Activated B cell treated with CpG ODN at 0.5 μM for 24 hours (primary cell): ENCODE data around the gene APOL3. TPM values are rescaled to one million over a fixed set of nuclear protein-coding genes. Genes with fewer than 3 reads are reported as not detected.
"Not testable (repeated sequence)": the region's sequence is repeated elsewhere in the genome, so short reads cannot be mapped to it uniquely, and the experiment has no call there.

Experiments used
- ATAC-seq: fragments of 200-7000 bp; cut with Tn5 transposase; one replicate; pipeline ENCODE4 v1.10.0; 2021; ENCODE audit warnings: low read depth, mild to moderate bottlenecking, moderate library complexity
- CTCF ChIA-PET: fragments of 350-600 bp; sonication (Branson Sonifier 250); formaldehyde crosslinking; loops from one replicate; lab custom pipeline; 2021; ENCODE audit warnings: antibody characterized with exemption; lab: Charles Lee
- POLR2A ChIA-PET: fragments of 350-600 bp; sonication (Branson Sonifier 250); formaldehyde crosslinking; loops from one replicate; lab custom pipeline; 2021; ENCODE audit warnings: antibody characterized with exemption; lab: Charles Lee
- DNase-seq: peaks from one replicate; pipeline ENCODE4 v3.0.0; 2022
- H3K27ac Mint-ChIP-seq: one replicate; pipeline ENCODE4 v1.8.0; 2020; ENCODE audit warnings: mixed read lengths
- H3K27me3 Mint-ChIP-seq: one replicate; pipeline ENCODE4 v1.8.0; 2021; ENCODE audit warnings: mixed read lengths
- H3K36me3 Mint-ChIP-seq: one replicate; pipeline ENCODE4 v1.8.0; 2021; ENCODE audit warnings: low read depth, mixed read lengths
- H3K4me1 Mint-ChIP-seq: one replicate; pipeline ENCODE4 v1.8.0; 2021; ENCODE audit warnings: mixed read lengths
- H3K4me3 Mint-ChIP-seq: one replicate; pipeline ENCODE4 v1.8.0; 2020; ENCODE audit warnings: mild to moderate bottlenecking, mixed read lengths
- H3K9me3 Mint-ChIP-seq: one replicate; pipeline ENCODE4 v1.8.0; 2020; ENCODE audit warnings: mixed read lengths
- CTCF ChIP-seq: fragments of 200-600 bp; IDR thresholded peaks from one replicate; pipeline ENCODE4 v1.8.0; 2022; ENCODE audit warnings: antibody characterized with exemption, mild to moderate bottlenecking
- intact Hi-C: fragments of 100-400 bp; cut with micrococcal nuclease; formaldehyde crosslinking; loops from one replicate; pipeline ENCODE4 v1.15.1; 2024
- total RNA-seq: library from RNA; stranded (reverse); gene quantifications from 2 replicates; pipeline ENCODE4 v1.2.3, GENCODE V29; 2022

Gene APOL3, protein sequence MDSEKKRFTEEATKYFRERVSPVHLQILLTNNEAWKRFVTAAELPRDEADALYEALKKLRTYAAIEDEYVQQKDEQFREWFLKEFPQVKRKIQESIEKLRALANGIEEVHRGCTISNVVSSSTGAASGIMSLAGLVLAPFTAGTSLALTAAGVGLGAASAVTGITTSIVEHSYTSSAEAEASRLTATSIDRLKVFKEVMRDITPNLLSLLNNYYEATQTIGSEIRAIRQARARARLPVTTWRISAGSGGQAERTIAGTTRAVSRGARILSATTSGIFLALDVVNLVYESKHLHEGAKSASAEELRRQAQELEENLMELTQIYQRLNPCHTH
- total RNA-seq, result 32.2 and 38.4 TPM in 2 replicates

DNA sequence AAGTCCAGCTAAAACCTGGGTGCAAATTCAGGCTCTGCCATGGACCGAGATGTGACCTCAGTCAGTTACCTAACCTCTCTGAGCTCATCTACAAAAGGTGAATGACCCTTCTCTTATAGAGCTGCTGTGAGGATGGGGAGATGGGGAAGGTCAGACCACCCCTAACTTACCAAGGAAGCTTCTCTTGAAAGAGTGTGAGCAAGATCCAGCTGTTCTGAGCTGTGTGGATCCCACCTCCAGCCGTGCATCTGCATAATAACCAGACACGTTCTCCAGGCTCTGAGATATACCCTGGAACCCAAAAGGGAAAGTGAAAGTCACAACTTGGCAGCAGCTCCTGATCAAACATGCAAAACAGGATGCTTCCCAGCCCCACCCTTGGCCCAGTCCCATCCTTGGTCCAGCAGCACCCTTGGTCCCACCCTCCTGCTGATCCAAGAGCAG, at the start of gene APOL3:
Gene APOL3 (minus strand): TSS at position 257 of the 444 bp plus-strand sequence. CDS start 11,700 bp downstream, outside the sequence.
- POLR2A ChIA-PET, result interaction anchor here (0.7 to 1.4 kb wide), 5 partner anchors 7 to 808 kb away, joined by 3 to 6 read pairs (median 4); no protein-coding TSS in a partner anchor
- peaks cover 3% of the 10 kb centered on the region for H3K36me3 Mint-ChIP-seq
- CTCF ChIA-PET, result interaction anchor here (0.7 to 3.0 kb wide), 5 partner anchors 16 to 90 kb away, joined by 3 to 9 read pairs (median 4); no protein-coding TSS in a partner anchor
- DNase-seq, result no peak
- no peak for TF ChIP-seq CTCF
- H3K27me3 Mint-ChIP-seq, result no peaks in the 10 kb centered on the region
- intact Hi-C loops, result loop anchor here (5.0 kb wide), 1 partner anchor 748 kb away; no protein-coding TSS in a partner anchor
- H3K4me1 Mint-ChIP-seq, result peaks cover 92% of the 10 kb centered on the region
- H3K4me3 Mint-ChIP-seq, result peak within 1 kb of the TSS; percentile 85
- peak; percentile 45 for ATAC-seq
- H3K27ac Mint-ChIP-seq, result peak within 1 kb of the TSS; percentile 95
- H3K9me3 Mint-ChIP-seq, result no peaks in the 10 kb centered on the region

DNA sequence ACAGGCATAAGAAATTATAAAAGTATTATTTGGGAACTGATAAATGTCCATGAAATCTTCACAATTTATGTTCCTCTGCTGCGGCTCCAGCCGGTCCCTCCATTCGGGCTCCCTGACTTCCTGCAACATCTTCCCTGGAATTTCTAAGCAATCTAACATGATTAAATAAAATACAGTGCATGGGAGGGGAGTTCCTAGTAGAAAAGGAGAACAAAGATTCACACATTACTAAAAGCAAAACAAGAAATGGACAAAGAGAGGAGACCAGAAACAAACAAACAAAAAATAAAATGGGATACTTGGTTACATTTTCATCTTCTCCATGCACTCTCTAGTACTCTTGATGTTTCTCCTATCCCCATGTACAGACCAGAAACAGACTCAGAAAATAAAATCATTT, 49.7 kb upstream of the APOL3 start:
- Mint-ChIP-seq H3K27me3 (no peaks in the 10 kb centered on the region), H3K4me3 (no peak overlapping the region), H3K4me1 (peaks cover 32% of the 10 kb centered on the region), H3K27ac (no peak overlapping the region), H3K9me3 (peaks cover 7% of the 10 kb centered on the region), H3K36me3 (no peaks in the 10 kb centered on the region)
- ChIA-PET POLR2A (no interaction called here), CTCF (no interaction called here)
- ATAC-seq (no peak), DNase-seq (no peak)
- intact Hi-C loops, result no loop called here
- TF ChIP-seq CTCF, result no peak

GRCh38 chr22:36209488-36209908, 48.9 kb upstream of the APOL3 start:
- peaks cover 38% of the 10 kb centered on the region for H3K4me1 Mint-ChIP-seq
- DNase-seq, CTCF ChIA-PET, POLR2A ChIA-PET, ATAC-seq, H3K4me3 Mint-ChIP-seq, H3K27ac Mint-ChIP-seq, H3K36me3 Mint-ChIP-seq, H3K27me3 Mint-ChIP-seq, H3K9me3 Mint-ChIP-seq: not testable (repeated sequence)
- intact Hi-C loops, result loop anchor here (1.0 kb wide), 1 partner anchor 12 kb away; no protein-coding TSS in a partner anchor

- no peaks in the 10 kb centered on the region for H3K27me3 Mint-ChIP-seq
- H3K4me1 Mint-ChIP-seq, result peaks cover 41% of the 10 kb centered on the region
- ChIA-PET POLR2A (no interaction called here), CTCF (no interaction called here)
- TF ChIP-seq CTCF, result no peak
- no peak overlapping the region for H3K4me3 Mint-ChIP-seq
- peaks cover 7% of the 10 kb centered on the region for H3K9me3 Mint-ChIP-seq
- H3K36me3 Mint-ChIP-seq, result no peaks in the 10 kb centered on the region
- intact Hi-C loops, result loop anchor here (1.0 kb wide), 1 partner anchor 12 kb away; no protein-coding TSS in a partner anchor
- no peak overlapping the region for H3K27ac Mint-ChIP-seq
- DNase-seq (no peak), ATAC-seq (no peak)
Observed at GRCh38 chr22:36208914-36209313, 48.4 kb upstream of the APOL3 start.

DNA sequence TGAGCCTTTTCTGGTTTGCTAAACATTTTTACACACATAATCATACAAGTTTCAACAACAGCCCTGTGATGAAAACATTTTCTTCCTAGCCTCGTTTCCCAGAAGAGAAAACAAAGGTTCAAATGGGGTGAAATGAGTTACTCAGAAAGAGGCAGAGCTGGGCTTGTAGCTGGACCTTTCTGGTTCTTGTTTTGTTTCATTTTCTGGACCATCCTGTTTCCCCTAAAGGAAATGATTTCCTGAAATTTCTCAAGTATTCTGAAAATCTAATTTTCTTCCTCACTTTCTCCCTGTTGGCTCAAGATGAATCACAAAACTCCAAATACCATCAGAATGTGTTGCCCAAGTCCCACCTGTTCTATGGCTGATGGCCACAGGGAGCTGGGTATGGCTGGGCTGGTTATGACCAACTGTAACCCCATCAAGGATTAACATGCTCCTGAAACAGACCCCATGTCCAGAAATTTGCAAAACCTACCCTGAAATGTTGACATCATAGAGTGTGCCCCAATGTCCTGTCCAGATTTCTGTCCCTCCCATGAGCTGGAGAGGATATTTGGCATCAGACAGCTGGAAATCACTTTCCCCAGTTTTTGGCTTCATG, 47.7 kb upstream of the APOL3 start:
- ChIA-PET POLR2A (no interaction called here), CTCF (no interaction called here)
- DNase-seq, result no peak
- no peak overlapping the region for H3K27ac Mint-ChIP-seq
- no peak overlapping the region for H3K4me3 Mint-ChIP-seq
- peaks cover 38% of the 10 kb centered on the region for H3K4me1 Mint-ChIP-seq
- intact Hi-C loops, result no loop called here
- peaks cover 7% of the 10 kb centered on the region for H3K9me3 Mint-ChIP-seq
- TF ChIP-seq CTCF, result no peak
- no peak for ATAC-seq
- H3K36me3 Mint-ChIP-seq, result no peaks in the 10 kb centered on the region
- H3K27me3 Mint-ChIP-seq, result peaks cover 2% of the 10 kb centered on the region
